HL-60 (cell line): ENCODE data around the gene TENM3.

Source experiments
- CTCF ChIP-seq: IDR thresholded peaks from one replicate; pipeline ENCODE4 v1.5.1; 2011; ENCODE audit warnings: low read length, control low read depth, inconsistent platforms; ENCODE audit not compliant: insufficient read depth
- POLR2AphosphoS5 ChIP-seq: IDR thresholded peaks from 2 replicates; pipeline ENCODE4 v1.6.1; 2012; ENCODE audit warnings: low read depth
- REST ChIP-seq: IDR thresholded peaks from 2 replicates; pipeline ENCODE4 v1.6.1; 2012; ENCODE audit warnings: low read depth; ENCODE audit not compliant: insufficient replicate concordance

GRCh38 chr4:182711211-182711610, 468.0 kb downstream of the TENM3 start:
- TF ChIP-seq POLR2AphosphoS5 = no peak
- TF ChIP-seq CTCF = no peak
- no peak for TF ChIP-seq REST
